HG03571 (cell line): ENCODE measurements around the gene RAB34.
"Not testable (repeated sequence)": the region's sequence is repeated elsewhere in the genome, so short reads cannot be mapped to it uniquely, and the experiment has no call there.

Source experiments
- ATAC-seq: cut with Tn5 transposase; IDR thresholded peaks from one replicate; pipeline ENCODE4 v1.9.1; 2021; ENCODE audit not compliant: unreplicated experiment

RAB34 gene

DNA sequence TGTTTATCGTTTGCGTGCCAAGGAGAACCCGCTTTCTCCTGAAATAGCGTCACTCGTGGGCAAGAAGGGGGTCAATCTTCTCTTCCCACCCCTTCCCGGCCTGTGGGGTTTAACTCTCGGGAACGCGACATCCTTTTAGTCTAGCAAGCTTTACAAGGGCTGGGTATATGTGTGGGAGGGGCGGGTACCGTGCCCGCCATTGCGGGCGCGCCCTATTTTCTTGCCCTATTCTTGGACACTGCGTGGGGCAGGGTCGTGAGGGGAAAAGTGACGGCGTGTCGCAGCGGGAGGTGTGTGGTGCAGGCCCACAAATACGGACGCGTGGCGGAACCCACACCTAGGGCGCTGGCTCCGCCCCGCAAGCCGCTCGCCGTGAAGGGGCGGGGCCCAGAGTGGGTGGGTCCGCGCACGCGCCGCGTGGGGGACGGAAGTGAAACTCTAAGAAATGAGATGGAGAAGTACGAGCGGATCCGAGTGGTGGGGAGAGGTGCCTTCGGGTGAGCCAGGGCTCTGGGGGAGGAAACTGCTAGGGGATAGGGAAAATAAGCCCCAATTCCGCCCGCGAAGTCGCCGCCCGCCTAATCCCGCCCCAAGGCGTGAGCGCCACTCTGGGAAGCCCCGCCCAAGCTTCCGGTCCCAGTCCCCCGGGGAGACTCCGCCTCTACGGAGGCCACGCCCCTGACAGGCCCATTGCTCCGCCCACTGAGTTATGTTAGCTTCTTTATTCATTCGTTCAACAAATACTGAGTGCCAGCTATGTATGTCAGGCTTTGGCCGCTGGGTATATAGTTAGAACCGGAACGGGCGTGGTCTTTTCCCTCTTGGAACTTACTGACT is 10.9 kb upstream of the RAB34 start, which contains the start of gene NEK8:
Gene NEK8 (plus strand): TSS at position 425 of the 837 bp plus-strand sequence. CDS start 26 bp downstream, at position 451.
- peak; percentile 27 for ATAC-seq

DNA sequence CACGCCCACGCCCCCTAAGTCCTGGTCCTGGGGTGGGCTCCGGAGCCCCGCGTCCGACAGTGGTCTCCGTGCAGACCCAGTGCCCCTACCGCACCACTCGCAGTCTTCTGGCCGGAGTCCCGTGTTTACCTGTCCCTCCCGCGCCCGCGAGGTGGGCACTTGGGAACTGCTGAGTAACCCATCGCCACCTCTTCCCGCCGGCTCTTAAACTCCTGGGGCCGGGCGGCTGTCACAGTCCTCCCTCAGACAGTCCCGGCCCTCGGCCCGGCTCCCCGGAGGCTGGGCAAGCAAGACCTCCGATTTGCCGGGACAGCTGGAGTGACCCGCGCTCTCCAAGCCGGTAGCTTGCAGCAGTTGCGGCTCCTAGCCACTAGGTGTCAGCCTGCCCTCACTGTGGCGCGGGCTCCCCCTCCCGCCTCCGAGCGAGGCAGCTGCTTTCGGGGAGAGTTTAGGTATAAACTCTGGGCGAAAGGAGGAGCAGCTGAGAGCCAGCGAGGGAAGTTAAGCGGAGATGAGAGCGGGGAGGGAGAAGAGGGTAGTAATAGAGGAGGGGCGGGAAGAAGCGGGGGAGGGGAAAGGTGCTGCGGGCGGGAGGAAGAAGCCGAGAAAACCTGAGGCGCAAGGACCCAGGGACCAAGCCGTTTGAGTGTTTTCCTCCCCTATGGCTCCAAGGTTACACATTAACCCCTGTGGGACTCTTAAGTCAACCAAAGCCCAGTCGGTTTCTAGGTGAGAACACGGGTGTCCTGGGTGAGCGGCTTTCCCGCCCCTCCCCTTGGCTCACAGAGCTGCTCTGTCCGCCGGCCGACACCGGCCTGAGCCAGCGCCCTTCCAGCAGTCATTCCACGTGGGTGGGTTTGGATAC is 9.2 kb upstream of the RAB34 start:
- peak; percentile 34 for ATAC-seq

DNA sequence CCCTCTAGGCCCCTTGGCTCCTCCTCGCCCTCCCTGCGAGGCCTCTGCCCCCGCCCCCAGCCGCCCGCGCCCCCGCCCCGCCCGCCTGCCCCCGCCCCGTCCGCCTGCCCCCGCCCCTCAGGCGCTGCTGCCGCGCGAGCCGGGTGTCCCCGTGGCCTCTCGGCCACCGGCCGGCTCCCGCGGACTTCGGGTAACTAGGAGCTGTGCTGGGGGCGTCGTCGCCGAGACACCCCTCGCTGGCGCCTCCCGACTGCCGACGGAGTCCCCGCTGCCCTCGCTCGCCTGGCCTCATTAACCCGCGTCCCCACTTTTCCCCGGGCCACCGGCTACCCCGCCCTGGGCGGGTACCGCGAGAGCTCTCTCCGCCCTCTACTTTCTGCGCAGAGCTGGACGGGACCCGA is 8.6 kb upstream of the RAB34 start, which contains the start of gene TLCD1:
Gene TLCD1 (minus strand): TSS at position 8 of the 401 bp plus-strand sequence. CDS start 136 bp downstream, outside the sequence.
- no peak for ATAC-seq

DNA sequence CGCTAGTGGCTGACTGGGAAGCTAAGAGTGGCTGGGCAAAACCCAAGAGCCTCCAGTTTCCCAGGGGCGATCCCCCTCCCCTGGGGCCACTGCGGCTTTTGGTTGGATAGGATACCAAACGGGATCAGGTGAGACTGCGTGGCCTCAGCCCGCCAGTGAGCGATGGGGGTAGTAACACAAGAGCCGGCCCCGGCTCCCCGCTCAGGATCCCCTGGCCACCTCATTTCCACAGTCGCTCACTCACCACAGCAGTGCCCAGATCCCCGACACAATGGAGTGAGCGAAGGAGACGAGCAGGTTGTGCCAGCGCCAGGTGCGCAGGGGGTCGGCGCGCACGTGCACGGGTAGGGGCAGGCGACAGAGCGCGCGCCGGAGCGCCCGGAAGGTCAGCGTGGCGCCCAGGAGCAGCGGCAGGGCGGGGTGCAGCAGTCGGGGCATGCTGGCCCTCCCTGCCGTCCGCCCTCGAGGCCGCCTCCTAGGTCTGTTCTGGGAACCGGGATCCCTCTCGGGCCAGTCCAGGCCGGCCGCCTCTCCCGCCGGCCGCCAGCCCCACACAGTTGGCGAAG is 8.1 kb upstream of the RAB34 start:
- ATAC-seq: no peak

DNA sequence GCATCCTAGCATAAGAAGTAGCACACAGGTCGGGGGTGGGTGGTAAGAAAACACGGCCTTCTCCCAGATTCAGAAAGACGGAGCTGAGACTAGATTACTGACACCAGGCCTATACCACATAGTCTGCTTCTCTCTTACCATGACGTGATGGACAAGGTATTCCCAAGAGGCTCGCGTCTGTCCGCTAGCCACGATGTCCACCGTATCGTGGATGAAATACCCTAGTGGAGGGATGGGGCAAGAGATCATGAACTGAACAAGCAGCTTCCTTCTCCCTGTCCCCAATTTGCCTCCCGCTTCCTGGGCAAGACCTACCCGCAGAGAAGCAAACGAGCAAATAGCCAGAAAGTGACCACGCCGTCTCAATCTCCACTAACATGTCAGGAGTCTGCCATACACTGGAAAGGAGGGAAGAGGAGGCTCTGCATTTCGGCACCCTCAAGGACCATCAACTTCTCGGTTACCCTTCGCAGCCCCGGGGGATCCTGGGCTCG is 7.5 kb upstream of the RAB34 start:
- no peak for ATAC-seq

DNA sequence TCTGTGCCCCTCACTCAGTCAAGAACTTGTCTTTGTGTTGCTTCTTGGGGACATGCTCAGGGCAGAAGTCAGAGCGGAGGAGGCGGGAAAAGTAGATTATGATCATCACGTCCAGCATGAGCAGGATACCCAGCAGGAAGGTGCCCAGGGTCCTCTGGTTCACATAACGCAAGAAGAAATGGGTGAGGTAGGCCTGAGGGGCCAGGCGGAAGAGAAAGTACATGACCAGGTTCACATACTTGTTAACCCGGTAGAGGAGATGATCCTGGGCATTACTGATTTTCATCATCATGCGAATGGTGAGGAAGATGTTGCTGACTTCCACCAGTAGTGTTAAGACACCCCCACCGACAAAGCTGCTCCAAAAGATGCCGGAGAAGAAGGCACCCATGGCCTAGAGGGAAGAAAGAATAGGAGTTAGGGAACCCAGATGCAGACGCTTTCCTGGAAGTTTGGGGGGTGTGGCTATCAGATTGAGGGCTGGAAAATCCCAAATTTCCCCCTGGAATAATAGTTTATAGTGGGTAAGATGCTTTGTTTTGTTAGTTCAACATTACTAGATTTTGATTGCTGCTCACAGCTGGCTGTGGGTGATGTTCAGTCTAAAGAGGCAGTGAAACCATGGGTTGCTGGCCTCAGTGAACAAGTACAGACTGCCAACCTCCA is 7.0 kb upstream of the RAB34 start:
- ATAC-seq: no peak

DNA sequence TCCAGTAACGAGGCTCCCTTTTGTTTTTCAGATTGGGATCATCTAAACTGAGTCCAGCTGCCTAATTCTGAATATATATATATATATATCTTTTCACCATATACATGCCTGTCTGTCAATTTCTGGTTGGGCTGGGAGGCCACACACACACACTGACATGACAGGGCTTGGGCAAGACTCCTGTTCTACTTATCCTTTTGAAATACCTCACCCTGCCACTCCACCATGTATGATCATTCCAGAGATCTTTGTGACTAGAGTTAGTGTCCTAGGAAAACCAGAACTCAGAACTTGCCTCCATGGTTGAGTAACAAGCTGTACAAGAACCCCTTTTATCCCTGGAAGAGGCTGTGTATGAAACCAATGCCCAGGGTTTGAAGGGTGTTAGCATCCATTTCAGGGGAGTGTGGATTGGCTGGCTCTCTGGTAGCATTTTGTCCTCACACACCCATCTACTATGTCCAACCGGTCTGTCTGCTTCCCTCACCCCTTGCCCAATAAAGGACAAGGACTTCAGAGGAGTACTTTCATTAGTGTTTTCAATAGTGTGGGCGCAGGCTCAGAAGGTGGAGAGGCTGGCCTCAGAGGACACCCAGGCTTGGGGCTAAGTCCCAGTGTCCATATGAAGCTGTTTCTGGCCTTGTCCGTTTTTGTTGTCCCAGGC is 6.3 kb upstream of the RAB34 start:
- ATAC-seq: not testable (repeated sequence)

DNA sequence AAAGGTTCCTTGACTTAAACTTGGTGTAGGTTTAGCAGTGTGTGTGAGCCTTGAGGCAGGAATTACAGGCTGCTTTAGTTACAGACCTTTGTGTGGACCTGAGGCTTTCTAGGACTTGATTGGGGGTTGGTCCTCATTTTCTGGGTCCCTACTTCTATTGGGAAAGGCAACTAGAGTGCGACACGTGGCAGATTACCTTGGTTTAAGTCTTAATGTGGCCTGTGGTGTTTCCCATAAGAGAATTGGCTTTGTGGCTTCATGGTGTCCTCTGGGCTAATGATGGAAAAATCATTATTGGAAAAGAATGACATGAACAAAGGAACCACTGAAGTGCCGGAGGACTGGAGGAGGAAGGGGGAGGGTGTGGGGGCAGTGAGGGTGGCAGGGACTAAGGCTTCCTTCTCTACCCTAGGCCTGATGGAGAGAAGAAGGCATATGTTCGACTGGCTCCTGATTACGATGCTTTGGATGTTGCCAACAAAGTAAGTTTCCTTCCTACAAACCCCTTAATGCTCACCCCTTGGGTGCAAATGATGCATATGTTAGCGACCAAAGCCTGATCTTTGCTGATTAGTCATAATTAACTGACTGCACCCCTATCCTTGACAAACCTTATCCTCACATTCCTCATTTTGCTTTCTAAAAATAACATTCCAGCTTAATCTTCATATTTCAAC is 5.6 kb upstream of the RAB34 start:
- no peak for ATAC-seq

DNA sequence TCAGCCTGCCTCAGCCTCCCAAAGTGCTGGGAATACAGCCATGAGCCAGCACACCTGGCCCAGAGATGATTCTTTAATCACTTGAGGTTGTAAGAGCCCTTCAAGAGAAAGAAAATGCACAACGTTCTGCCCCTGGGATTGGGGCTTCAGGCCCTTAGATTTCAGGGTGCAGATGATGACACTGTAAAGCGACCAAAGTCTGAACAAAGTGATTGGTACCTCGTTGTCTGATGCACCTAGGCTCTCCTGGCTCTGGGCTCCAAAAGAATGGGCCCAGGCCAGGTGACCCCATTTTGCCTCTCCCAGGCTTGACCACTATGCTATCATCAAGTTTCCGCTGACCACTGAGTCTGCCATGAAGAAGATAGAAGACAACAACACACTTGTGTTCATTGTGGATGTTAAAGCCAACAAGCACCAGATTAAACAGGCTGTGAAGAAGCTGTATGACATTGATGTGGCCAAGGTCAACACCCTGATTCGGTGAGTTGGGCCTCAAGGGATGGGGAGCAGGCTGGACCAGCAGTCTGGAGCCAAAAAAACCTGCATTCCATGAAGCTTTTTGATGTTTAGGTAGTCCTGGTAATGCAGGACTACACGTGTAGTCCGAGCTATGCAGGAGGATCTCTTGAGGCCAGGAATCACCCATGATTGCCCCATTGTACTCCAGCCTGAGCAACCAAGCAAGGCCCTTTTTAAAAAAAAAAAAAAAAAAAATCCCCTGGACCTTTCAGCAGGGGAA is 4.9 kb upstream of the RAB34 start:
- ATAC-seq: no peak

DNA sequence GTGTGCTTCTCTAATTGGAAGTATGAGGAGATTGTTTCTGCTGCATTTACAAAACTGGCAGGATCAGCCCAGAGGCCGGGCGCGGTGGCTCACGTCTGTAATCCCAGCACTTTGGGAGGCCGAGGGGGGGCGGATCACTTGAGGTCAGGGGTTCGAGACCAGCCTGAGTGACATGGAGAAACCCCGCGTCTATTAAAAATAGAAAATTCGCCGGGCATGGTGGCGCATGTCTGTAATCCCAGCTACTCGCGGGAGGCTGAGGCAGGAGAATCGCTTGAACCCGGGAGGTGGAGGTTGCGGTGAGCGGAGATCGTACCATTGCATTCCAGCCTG is 3.3 kb upstream of the RAB34 start:
- ATAC-seq: not testable (repeated sequence)

DNA sequence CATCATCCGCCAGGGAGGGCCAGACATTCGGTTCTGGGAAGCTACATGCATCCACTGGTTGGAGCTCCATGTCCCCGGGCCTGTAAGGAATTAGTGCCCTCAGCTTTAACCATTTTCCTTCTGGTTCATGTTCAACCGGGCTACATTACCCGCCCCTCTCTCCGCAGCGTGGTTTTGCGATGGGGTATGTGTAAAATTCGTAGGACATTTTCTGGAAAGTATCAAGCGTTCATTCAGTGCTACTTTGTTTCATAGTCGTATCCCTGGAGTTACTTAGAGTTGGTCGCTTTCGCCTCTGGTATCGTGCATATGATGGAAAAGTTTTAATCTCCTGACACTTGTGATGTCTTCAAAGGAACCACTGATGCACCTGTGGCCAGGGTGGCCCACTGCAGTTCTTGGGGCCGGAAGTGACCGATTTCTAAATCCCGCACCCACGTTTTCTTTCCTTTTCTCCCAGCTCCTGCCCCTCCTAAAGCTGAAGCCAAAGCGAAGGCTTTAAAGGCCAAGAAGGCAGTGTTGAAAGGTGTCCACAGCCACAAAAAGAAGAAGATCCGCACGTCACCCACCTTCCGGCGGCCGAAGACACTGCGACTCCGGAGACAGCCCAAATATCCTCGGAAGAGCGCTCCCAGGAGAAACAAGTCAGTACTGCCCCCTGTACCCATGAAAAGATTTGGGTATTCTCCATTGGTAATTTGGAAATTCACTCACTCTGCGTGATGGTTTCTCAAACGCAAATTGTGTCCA is 2.8 kb upstream of the RAB34 start:
- no peak for ATAC-seq

DNA sequence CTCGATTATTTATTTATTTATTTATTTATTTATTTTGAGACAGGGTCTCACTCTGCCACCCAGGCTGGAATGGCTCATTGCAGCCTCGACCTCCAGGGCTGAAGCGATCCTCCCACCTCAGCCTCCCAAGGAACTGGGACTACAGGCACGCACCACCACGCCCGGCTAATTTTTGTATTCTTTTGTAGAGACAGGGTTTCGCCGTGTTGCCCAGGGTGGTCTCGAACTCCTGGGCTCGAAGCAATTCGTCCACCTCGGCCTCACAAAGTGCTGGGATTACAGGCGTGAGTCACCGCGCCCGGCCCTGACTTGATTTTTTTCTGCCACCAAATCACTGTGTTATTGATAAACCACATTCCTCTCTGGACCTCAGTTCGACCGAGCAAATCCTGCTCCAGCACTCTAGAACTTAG is 1.4 kb upstream of the RAB34 start:
- ATAC-seq: no peak

DNA sequence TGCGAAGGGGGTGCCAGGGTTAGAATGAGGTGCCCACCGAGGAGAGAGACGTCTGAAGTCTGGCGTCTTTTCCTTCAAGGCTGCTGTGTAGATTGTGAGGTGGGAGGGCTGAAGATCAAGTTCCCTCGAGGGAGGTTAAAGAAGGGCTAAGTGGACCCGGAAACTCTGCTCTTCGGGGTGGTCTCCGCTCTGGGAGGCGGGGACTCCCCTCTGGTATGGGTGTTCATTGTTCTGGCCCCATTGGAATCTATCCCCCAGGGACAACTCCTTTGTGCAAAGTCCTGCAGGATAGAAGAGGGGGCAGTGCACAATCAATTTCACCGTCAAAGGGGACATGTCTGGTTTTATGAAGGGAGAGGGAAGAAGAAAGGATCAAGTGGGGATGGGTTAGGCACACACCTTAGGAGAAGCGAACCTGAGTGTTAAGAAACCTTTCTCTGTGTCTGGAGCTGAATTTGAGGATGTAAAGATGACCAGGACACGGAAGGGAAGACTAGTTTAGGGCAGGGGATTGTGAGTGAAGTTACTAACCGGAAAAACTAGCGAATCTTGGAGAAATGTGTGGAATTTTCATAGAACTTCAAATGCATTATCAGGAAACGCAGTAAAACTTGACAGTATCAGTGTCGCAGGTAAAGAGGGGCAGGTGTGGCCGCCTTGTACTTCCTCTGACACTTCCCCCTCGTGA is 809 bp upstream of the RAB34 start:
- ATAC-seq: no peak

DNA sequence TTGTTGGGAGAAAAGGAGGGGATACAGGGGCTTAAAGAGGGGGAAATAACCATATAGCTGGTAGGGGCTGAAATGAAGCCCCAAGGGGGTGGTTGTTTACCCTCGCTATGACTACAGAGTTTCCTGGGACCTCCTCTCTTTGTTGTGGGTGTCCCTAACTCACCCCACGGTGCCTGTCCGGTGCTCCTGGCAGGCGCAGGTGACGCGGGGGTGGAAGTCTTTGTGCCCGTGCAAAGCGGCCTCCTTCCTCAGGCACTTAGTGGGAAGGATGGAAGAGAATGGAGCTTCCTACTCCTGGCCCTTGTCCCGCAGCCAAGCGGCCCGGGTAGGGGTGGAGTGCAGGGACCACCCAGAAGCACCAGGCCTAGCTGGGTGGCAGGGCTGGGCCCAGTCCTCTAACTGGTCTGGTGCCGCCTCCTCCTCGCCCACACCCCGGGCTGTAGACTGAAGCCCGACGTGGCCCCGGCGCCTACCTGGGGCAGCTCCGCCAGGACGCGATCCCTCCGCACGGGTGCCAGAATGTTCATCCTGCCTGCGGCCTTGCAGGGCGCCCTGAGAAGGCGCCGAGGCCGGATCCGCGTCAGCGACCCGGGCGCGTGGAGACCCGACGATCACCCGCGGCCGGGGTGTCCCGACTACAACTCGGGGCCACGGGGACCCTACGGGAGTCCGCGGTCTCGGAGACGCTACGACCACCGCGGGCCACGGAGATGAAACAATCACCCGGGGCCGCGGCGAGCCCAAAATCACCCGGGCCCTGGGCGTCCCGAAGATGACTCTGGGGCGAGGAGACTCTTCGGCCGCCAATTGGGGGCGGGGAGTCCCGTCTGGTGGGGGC is 709 bp downstream of the RAB34 start:
- ATAC-seq: no peak

DNA sequence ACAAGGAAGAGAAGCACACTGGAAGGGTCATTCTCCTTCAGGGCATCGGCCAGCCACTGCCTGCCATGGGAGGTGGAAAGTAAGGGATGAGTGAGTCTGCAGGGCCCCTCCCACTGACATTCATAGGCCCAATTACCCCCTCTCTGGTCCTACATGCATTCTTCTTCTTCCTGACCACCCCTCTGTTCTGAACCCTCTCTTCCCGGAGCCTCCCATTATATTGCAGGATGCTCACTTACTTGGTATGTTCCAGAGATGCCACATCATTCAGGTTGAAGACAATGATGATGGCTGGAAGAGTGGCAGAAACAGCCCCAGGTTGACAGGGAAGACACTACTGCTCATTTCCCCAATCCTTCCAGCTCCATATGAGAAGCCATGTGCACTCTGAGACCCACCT is 2.5 kb downstream of the RAB34 start:
- ATAC-seq: no peak

DNA sequence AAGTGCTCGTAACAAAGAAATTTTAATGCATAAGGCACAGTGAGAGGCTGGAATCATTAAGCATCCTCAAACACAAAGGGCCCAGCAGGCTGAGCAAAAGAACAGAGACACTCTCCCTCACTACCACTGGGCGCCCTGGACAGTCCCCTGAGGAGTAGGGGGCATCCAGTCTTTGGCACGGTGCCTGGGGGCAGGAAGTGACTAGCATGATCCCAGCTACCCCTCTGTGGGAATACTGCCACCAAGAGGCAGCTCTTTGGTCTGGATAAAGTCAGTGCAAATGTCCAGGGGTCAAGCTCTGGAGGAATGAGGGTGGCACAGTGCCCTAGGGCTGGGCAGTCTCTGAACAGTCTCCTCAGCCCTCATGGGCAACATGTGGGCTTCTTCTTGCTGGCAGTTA is 3.4 kb downstream of the RAB34 start:
- ATAC-seq: no peak
